Raji (cell line): Measurements from ENCODE around the gene STRIT1.

Source experiments
- POLR2A ChIP-seq: IDR thresholded peaks from 2 replicates; pipeline ENCODE4 v1.6.1; 2011; ENCODE audit warnings: low read depth, low read length, control low read depth; ENCODE audit not compliant: insufficient read depth

The STRIT1 gene

DNA sequence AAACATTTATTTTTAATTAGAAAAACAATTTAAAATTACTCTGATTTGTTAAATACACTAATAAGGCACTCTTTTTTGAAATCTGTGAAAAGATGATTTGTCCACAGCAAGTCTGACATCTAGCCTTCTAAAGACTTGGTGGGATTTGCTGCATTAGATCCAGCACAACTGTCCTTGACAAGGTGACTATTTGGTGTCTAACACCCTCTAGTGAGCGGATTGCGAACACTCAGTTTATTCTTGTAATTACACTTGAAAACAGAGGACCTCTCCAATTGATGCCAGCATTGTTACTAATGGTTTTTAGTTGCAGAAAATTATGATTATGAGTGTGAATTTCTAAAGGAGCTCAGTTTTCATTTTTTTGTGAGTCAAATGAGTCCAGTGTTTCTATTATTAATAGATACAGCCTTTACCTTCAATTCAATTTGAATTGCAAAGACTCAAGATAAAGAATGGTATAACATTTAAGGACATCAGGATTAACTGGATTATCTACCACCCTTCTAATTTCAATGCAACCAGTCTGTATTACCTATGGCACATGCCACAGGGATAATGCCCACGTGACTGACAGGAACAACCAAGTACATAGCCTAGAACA is 29.7 kb upstream of the STRIT1 start:
- TF ChIP-seq POLR2A: no peak

GRCh38 chr3:155321418-155321817 is 27.9 kb upstream of the STRIT1 start:
- TF ChIP-seq POLR2A: no peak

DNA sequence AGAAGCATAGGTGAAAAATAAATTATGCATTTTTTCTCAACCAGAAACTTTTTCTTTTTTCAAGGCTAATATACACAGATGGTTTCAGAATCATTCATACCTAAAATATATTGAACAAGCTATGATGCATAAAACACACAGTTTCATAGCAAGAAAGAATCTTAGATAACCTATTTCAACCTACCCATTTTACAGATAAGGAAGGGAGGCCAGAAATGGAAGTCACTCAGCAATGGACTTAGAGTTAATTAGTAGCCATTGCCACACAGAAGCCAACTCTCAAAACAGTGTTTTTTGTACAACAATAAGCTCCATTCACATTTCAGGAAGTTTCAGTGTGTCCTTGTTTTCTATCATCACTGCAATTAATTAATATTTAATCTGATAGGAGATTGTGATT is 27.5 kb upstream of the STRIT1 start:
- no peak for TF ChIP-seq POLR2A

GRCh38 chr3:155318740-155319139 is 25.3 kb upstream of the STRIT1 start:
- no peak for TF ChIP-seq POLR2A

- TF ChIP-seq POLR2A: no peak
Measured at GRCh38 chr3:155317211-155317610, 23.7 kb upstream of the STRIT1 start.

DNA sequence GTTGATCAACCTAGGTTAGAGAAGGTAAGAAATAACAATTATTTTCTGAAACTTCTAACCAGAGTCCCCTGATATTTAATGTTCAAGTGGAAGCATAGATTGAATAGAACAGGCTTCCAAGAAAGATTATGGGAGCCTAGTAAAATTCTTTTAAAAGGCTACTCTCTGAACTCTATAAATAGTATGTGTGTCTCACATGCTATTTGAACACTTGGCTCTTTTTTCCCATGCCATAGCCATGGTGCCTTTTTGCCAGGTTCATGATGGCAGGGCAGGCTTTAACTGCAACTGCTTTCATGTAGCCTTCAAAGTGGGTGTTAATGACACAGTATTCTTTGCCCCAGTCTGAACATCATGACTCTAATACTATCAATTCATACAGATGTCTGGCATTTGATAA is 22.9 kb upstream of the STRIT1 start:
- no peak for TF ChIP-seq POLR2A

- no peak for TF ChIP-seq POLR2A
Measured at GRCh38 chr3:155313916-155314315, 20.4 kb upstream of the STRIT1 start.

DNA sequence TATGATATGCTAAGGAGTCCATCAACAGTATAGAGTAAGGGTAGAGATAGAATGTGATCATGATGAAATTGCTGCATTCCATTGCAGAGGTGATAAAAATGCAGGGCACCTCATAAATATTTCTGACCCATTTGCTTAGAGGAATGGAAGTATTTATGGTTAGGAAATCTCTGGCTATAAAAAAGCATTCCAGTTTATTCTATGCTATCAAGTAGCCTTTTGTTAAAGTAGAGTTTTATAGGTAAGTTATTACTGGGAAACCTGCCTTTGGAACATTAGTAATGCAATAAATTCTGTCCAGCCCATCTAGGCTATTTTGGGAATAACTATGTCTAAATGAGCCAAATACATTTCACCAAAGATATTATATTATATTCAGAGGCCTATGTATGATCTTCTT is 19.8 kb upstream of the STRIT1 start:
- TF ChIP-seq POLR2A: no peak

DNA sequence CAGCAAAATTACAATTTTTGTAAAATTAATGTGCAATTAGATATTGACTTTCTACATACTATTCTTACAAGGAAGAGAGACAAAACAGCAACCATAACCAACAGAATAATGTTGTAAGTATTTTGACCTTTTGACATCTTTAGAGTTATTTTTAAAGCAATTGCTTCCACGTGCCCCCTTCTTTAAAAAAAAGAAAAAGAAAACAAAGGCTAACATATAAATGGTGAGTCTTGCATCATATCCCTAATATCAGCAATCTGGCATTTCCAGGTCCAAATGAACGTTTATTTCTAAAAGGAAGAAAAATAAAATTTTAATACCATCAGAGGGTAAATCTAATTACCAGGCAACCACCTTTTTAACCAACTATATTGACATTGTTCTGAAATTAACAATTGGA is 19.3 kb upstream of the STRIT1 start:
- TF ChIP-seq POLR2A: no peak

DNA sequence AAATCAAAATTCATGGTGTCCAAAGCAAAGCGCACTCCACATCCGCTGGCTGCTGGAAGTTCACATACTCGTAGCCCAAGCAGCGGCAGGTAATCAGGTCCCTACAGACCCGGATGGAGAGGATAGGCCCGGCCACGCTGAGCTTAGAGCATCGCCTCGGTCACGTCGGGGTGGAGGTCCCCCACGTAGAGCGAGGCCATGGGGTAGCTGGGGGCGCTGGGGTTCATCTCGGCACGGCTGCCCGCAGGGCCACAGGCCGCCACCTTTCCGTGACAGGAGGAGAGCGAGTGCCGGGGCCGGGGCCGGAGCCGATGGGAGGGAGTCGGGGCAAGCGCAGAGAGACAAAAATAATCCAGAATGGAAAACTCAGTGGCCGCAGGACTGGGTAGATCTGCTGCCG is 16.1 kb upstream of the STRIT1 start:
- no peak for TF ChIP-seq POLR2A

DNA sequence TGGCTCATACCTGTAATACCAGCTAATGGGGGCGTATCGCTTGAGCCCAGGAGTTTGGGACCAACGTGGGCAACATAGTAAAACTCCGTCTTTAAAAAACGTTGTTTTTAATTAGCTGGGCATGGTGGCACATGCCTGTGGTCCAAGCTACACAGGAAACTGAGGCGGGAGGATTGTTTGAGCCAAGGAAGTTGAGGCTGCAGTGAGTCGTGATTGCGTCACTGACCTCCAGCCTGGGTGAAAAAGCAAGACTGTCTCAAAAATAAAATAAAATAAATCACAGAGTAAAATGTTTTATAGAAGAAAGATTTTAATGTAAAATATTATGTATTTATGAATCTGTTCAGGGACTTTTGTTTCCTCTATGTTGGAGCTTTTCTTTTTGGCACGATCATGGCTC is 15.3 kb upstream of the STRIT1 start:
- no peak for TF ChIP-seq POLR2A

DNA sequence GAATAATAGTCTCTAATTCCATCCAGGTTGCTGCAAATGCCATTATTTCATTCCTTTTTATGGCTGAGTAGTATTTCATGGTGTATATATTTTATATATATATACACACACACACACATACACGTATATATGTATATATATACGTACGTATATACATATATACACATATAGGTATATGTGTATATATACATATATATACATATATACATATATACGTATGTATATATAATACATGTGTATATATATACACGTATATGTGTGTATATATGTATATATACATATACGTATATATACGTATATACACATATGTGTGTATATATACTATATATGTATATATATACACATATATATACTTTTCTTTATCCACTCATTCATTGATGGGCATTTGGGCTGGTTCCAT is 13.7 kb upstream of the STRIT1 start:
- no peak for TF ChIP-seq POLR2A

DNA sequence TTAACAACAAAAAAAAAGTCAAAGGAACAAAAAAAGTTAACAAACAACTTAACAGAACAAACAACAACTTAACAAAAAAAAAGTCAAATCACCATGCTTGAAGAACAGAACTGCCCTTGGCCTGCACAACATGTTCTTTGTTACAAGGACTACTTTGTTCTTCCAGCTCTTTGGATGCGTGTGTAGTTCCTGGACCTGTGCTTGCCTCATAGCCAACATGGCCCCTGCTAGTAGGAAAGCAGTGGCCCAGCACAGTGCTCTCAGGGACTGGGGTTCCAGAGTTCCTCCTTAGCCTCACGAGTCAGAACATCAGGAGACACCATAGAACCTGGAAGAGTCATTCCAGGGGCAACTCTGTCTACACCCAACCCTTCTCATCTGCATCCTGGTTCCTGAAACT is 10.9 kb upstream of the STRIT1 start:
- TF ChIP-seq POLR2A: no peak

GRCh38 chr3:155303540-155304097 is 10.1 kb upstream of the STRIT1 start:
- TF ChIP-seq POLR2A: no peak

DNA sequence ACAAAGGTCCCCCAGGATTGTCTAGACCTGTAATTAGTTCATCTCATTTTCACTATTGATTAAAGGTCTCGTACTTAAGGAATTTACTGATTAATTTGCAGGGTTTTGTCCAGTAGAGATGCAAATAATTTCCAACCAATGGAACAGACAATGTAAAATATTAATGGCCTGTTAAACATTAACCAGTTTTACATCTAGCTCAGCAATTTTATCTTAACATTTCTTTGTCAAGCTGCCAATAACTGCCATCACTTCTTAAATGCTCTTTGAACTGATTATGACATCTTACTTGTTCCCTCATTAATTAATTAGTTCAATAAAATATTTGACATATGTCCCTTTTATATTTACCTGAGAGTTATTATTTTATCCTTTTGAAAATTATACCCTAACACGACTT is 9.4 kb upstream of the STRIT1 start:
- TF ChIP-seq POLR2A: no peak

GRCh38 chr3:155302481-155302880 is 9.0 kb upstream of the STRIT1 start:
- TF ChIP-seq POLR2A: no peak

DNA sequence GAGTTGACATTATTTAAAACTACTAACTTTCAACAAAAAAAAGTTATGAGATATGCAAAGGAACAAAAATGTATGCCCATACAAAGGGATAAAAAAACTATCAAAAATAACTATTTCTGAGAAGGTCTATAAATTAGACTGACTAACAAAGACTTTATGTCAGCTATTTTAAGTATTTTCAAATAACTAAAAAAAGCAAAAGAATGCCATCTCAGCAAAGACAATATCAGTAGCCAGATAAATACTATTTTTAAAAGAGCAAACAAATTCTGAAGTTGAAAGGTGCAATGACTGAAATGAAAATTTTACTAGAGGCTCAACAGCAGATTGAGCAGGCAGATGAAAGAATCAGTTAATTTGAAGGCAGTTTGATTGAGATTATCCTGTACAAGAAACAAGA is 3.6 kb upstream of the STRIT1 start:
- no peak for TF ChIP-seq POLR2A
